Measurements from ENCODE around the gene AADACL3. TPM values are rescaled to one million over a fixed set of nuclear protein-coding genes. Genes with fewer than 3 reads are reported as not detected.

AADACL3 gene
- polyA plus RNA-seq, 1 donor, result not detected

GRCh38 chr1:12769031-12769430 is 53.1 kb downstream of the AADACL3 start:
- no peak for DNase-seq

GRCh38 chr1:12769976-12770505 is 54.1 kb downstream of the AADACL3 start:
- no peak for DNase-seq

GRCh38 chr1:12770620-12771019 is 54.7 kb downstream of the AADACL3 start:
- DNase-seq, result no peak

GRCh38 chr1:12771186-12771585 is 55.3 kb downstream of the AADACL3 start:
- no peak for DNase-seq

GRCh38 chr1:12772520-12772919 is 56.6 kb downstream of the AADACL3 start:
- no peak for DNase-seq

- no peak for DNase-seq
These were observed 57.5 kb downstream of the AADACL3 start, which contains the start of gene PRAMEF12 for GRCh38 chr1:12773438-12773837. PRAMEF12 (plus strand) TSS chr1:12773738; CDS start chr1:12774868, 1,130 bp downstream.

GRCh38 chr1:12774801-12775345 is 59.0 kb downstream of the AADACL3 start:
- no peak for DNase-seq

GRCh38 chr1:12775443-12775842 is 59.5 kb downstream of the AADACL3 start:
- no peak for DNase-seq

GRCh38 chr1:12776801-12777557 is 61.1 kb downstream of the AADACL3 start:
- DNase-seq, result no peak

Other genes starting within 250 kb of the AADACL3 start
- 14.1 TPM for gene DHRS3, start 97.9 kb upstream of the AADACL3 start, polyA plus RNA-seq (ENCODE audit: insufficient read length)
- 0.13 TPM for gene AADACL4, start 72.0 kb upstream of the AADACL3 start, polyA plus RNA-seq (ENCODE audit: insufficient read length)
- 0.09 TPM for gene CFAP107, start 30.1 kb downstream of the AADACL3 start, polyA plus RNA-seq (ENCODE audit: insufficient read length)
- not detected for gene PRAMEF12, start 57.6 kb downstream of the AADACL3 start, polyA plus RNA-seq (ENCODE audit: insufficient read length)
- not detected for gene PRAMEF1, start 75.3 kb downstream of the AADACL3 start, polyA plus RNA-seq (ENCODE audit: insufficient read length)
- not detected for gene PRAMEF11, start 115.3 kb downstream of the AADACL3 start, polyA plus RNA-seq (ENCODE audit: insufficient read length)
- gene HNRNPCL1, start 132.6 kb downstream of the AADACL3 start, polyA plus RNA-seq (ENCODE audit: insufficient read length), result not detected
- gene PRAMEF2, start 141.0 kb downstream of the AADACL3 start, polyA plus RNA-seq (ENCODE audit: insufficient read length), result not detected
- gene PRAMEF4, start 170.1 kb downstream of the AADACL3 start, polyA plus RNA-seq (ENCODE audit: insufficient read length), result not detected
- not detected for gene PRAMEF10, start 182.2 kb downstream of the AADACL3 start, polyA plus RNA-seq (ENCODE audit: insufficient read length)
- not detected for gene PRAMEF7, start 200.5 kb downstream of the AADACL3 start, polyA plus RNA-seq (ENCODE audit: insufficient read length)
- not detected for gene PRAMEF6, start 231.5 kb downstream of the AADACL3 start, polyA plus RNA-seq (ENCODE audit: insufficient read length)

All from hindlimb muscle (tissue), 1 donor.